Astrocyte (in vitro differentiated cells and primary cell): ENCODE data around the gene GRB10.

Source experiments
- CTCF ChIP-seq: IDR thresholded peaks from 2 replicates; pipeline ENCODE4 v1.5.1; 2011; ENCODE audit warnings: low read depth, mild to moderate bottlenecking, inconsistent platforms, low read length, moderate library complexity; ENCODE audit not compliant: insufficient read depth
- EZH2 ChIP-seq: IDR thresholded peaks from 2 replicates; pipeline ENCODE4 v1.6.1; 2012; ENCODE audit warnings: mild to moderate bottlenecking, low read length, inconsistent platforms; ENCODE audit not compliant: insufficient read depth

- TF ChIP-seq EZH2 (no peak), CTCF (no peak)
Observed at GRCh38 chr7:50562136-50562535, 220.6 kb downstream of the GRB10 start.
